K562 (cell line): Measurements from ENCODE around the gene WDR76. TPM values are rescaled to one million over a fixed set of nuclear protein-coding genes. Genes with fewer than 3 reads are reported as not detected.

Experiments
- ATAC-seq: fragments of 200-7000 bp; cut with Tn5 transposase; 3 replicates; pipeline ENCODE4 v1.9.1; 2020; ENCODE audit warnings: moderate library complexity
- BruUV-seq: library from RNA; stranded (reverse); fragments of 400-500 nt; replicated peaks from 2 replicates; lab custom pipeline; 2021; lab: Mats Ljungman, UMichigan
- CTCF ChIA-PET: fragments of 300-600 bp; formaldehyde crosslinking; extraction: SDS; loops from one replicate; lab custom pipeline; 2021; ENCODE audit warnings: low intra/inter-chr PET ratio; lab: Yijun Ruan, JAX
- POLR2A ChIA-PET: fragments of 300-600, 350-650 bp; sonication (Branson Sonifier 250); formaldehyde crosslinking; extraction: SDS; loops from one replicate; lab custom pipeline; 2021; ENCODE audit warnings: antibody characterized with exemption, inconsistent platforms; lab: Yijun Ruan, JAX
- DNase-seq, 4 experiments: peaks; one replicate each; pipeline versions ENCODE4 v3.0.0 to v3.0.0-alpha.2; 2011 to 2018; ENCODE audit warnings: low spot score in 3 of 4, mixed read lengths in 3 of 4; ENCODE audit errors: extremely low read depth in 1 of 4
- FAIRE-seq: peaks from 2 replicates; lab custom pipeline; 2011; peaks lifted over from hg19 to GRCh38; lab: Jason Lieb, UNC
- H2AFZ ChIP-seq: 2 replicates; pipeline ENCODE4 v1.6.0; 2011; ENCODE audit warnings: low read depth, low read length, control low read depth, inconsistent platforms
- H3K27ac ChIP-seq: fragments of 200-600 bp; 3 replicates; pipeline ENCODE4 v1.8.0; 2011; ENCODE audit warnings: low read depth, mild to moderate bottlenecking, control low read depth, inconsistent platforms, low read length, moderate library complexity, mixed read lengths; ENCODE audit errors: extremely low read depth
- H3K27me3 ChIP-seq, 2 experiments: fragments of 300-600 bp in 1 of 2; 2 replicates in 1 of 2; 3 replicates in 1 of 2; pipeline versions ENCODE4 v1.6.0 to v1.8.0; 2011; ENCODE audit warnings: inconsistent platforms in 2 of 2, low read length in 2 of 2, mild to moderate bottlenecking in 1 of 2, mixed read lengths in 1 of 2, moderate library complexity in 1 of 2; ENCODE audit not compliant: control insufficient read depth in 2 of 2, insufficient read depth in 2 of 2
- H3K36me3 ChIP-seq: fragments of 300-600 bp; 3 replicates; pipeline ENCODE4 v1.8.0; 2011; ENCODE audit warnings: mild to moderate bottlenecking, low read length, inconsistent platforms; ENCODE audit not compliant: control insufficient read depth, insufficient read depth
- H3K4me1 ChIP-seq, 2 experiments: fragments of 200-600 bp in 1 of 2; replicated peaks in 1 of 2; 2 replicates in 1 of 2; 3 replicates in 1 of 2; pipeline versions ENCODE4 v1.5.1 to v1.8.0; 2011; ENCODE audit warnings: inconsistent platforms in 2 of 2, low read length in 2 of 2, mild to moderate bottlenecking in 1 of 2, mixed read lengths in 1 of 2, moderate library complexity in 1 of 2; ENCODE audit not compliant: control insufficient read depth in 2 of 2, insufficient read depth in 2 of 2
- H3K4me2 ChIP-seq: 2 replicates; pipeline ENCODE4 v1.6.1; 2011; ENCODE audit warnings: low read length, control low read depth, inconsistent platforms, mixed read lengths; ENCODE audit not compliant: insufficient read depth
- H3K4me3 ChIP-seq: fragments of 200-600 bp; sonication (generic), shearing (Covaris generic); 2 replicates; pipeline ENCODE4 v1.5.1; 2016; ENCODE audit warnings: control low read depth, inconsistent platforms
- H3K79me2 ChIP-seq: fragments of 200-600 bp; 3 replicates; pipeline ENCODE4 v1.8.0; 2011; ENCODE audit warnings: low read length, inconsistent platforms; ENCODE audit not compliant: control insufficient read depth, insufficient read depth
- H3K9ac ChIP-seq, 2 experiments: 2 replicates each; pipeline versions ENCODE4 v1.6.0 to v1.6.1; 2011; ENCODE audit warnings: low read depth in 2 of 2, low read length in 2 of 2, control low read depth in 1 of 2, inconsistent platforms in 1 of 2, mild to moderate bottlenecking in 1 of 2, mixed read lengths in 1 of 2; ENCODE audit not compliant: insufficient read depth in 1 of 2
- H3K9me1 ChIP-seq: one replicate; pipeline ENCODE4 v1.6.0; 2011; ENCODE audit warnings: inconsistent platforms, mild to moderate bottlenecking, low read length, moderate library complexity; ENCODE audit not compliant: control insufficient read depth, insufficient read depth
- H3K9me3 ChIP-seq: replicated peaks from 2 replicates; pipeline ENCODE4 v1.5.1; 2011; ENCODE audit warnings: low read depth, low read length, inconsistent platforms; ENCODE audit not compliant: control insufficient read depth, insufficient read depth
- H4K20me1 ChIP-seq: replicated peaks from 2 replicates; pipeline ENCODE4 v1.6.1; 2011; ENCODE audit warnings: low read length, inconsistent platforms, mixed read lengths; ENCODE audit not compliant: control insufficient read depth, insufficient read depth
- ARNT ChIP-seq, 2 experiments: fragments of 450-650 bp; IDR thresholded peaks; 2 replicates each; pipeline ENCODE4 v1.6.1; 2016; ENCODE audit warnings: mild to moderate bottlenecking in 1 of 2
- CC2D1A ChIP-seq: fragments of 450-650 bp; IDR thresholded peaks from 2 replicates; pipeline ENCODE4 v1.6.1; 2017; ENCODE audit warnings: mild to moderate bottlenecking
- EGR1 ChIP-seq: fragments of 450-650 bp; conservative IDR thresholded peaks from 2 replicates; pipeline ENCODE4 v1.6.1; 2017; ENCODE audit warnings: mild to moderate bottlenecking
- LARP7 ChIP-seq: fragments of 450-650 bp; IDR thresholded peaks from 2 replicates; pipeline ENCODE4 v1.6.1; 2016
- MAFF ChIP-seq: IDR thresholded peaks from 2 replicates; pipeline ENCODE4 v1.6.1; 2012; ENCODE audit warnings: low read length, improper control_type of control experiment
- MBD2 ChIP-seq: sonication (generic); IDR thresholded peaks from 2 replicates; pipeline ENCODE4 v1.6.1; 2016; ENCODE audit warnings: low read depth, borderline replicate concordance
- NCOA6 ChIP-seq: fragments of 450-650 bp; IDR thresholded peaks from 2 replicates; pipeline ENCODE4 v1.6.1; 2017; ENCODE audit warnings: mild to moderate bottlenecking
- PHF8 ChIP-seq: fragments of 200-600 bp; sonication (generic); IDR thresholded peaks from 2 replicates; pipeline ENCODE4 v1.6.1; 2012; ENCODE audit warnings: mixed run types, mild to moderate bottlenecking, inconsistent platforms, low read length, moderate library complexity, borderline replicate concordance
- PTBP1 ChIP-seq: fragments of 200-400 bp; formaldehyde crosslinking; IDR thresholded peaks from 2 replicates; pipeline ENCODE4 v1.6.1; 2017; ENCODE audit warnings: low read depth, low read length
- SMAD1 ChIP-seq: fragments of 150-350 bp; IDR thresholded peaks from 2 replicates; pipeline ENCODE4 v1.6.1; 2014; ENCODE audit warnings: low read length, low read depth; ENCODE audit not compliant: partially characterized antibody
- SRSF3 ChIP-seq: fragments of 200-400 bp; formaldehyde crosslinking; IDR thresholded peaks from 2 replicates; pipeline ENCODE4 v1.6.1; 2016; ENCODE audit warnings: mild to moderate bottlenecking, low read length, moderate library complexity; ENCODE audit not compliant: insufficient read depth
- TOE1 ChIP-seq, 2 experiments: fragments of 450-650 bp in 1 of 2; sonication (generic) in 1 of 2; formaldehyde crosslinking in 1 of 2; IDR thresholded peaks; 2 replicates each; pipeline versions ENCODE4 v1.7.1 to v1.8.0; 2016 to 2022; ENCODE audit warnings: borderline replicate concordance in 2 of 2, mild to moderate bottlenecking in 2 of 2, antibody characterized with exemption in 1 of 2, inconsistent platforms in 1 of 2, low read depth in 1 of 2, missing genetic modification reagents in 1 of 2, moderate library complexity in 1 of 2
- ZBTB7A ChIP-seq: IDR thresholded peaks from 2 replicates; pipeline ENCODE4 v1.6.1; 2011; ENCODE audit warnings: low read depth, mild to moderate bottlenecking, low read length, moderate library complexity, borderline replicate concordance; ENCODE audit not compliant: control insufficient read depth
- ZNF583 ChIP-seq: fragments of 250-450 bp; sonication (Bioruptor Pico); IDR thresholded peaks from 2 replicates; pipeline ENCODE4 v1.4.0; 2020
- ZNF695 ChIP-seq: fragments of 450-650 bp; formaldehyde crosslinking; IDR thresholded peaks from 2 replicates; pipeline ENCODE4 v1.4.0; 2020; ENCODE audit warnings: mild to moderate bottlenecking, moderate library complexity
- WGBS: fragments of 100-300 bp; shearing (Covaris generic); methylation state at CpG from one replicate; pipeline ENCODE4 v1.1.6; 2016; ENCODE audit warnings: low coverage, mixed read lengths; ENCODE audit not compliant: insufficient coverage; ENCODE audit errors: missing lambda C conversion rate; 5-methylcytosine and 5-hydroxymethylcytosine counted together
- in situ Hi-C: fragments of 300-500 bp; cut with MboI; formaldehyde crosslinking; loops from 4 replicates; pipeline ENCODE4 v1.15.0; 2018; ENCODE audit warnings: inconsistent platforms, mixed read lengths
- intact Hi-C: fragments of 100-400 bp; cut with micrococcal nuclease; formaldehyde crosslinking; loops from 2 replicates; pipeline ENCODE4 v1.14.2; 2022
- polyA plus RNA-seq, 8 experiments: library from polyadenylated mRNA; depleted of rRNA in 4 of 8; stranded (reverse) in 5 of 8; unstranded in 3 of 8; fragments of >200 nt; fragmentation: Nextera tagmentation in 2 of 8; fragmentation: Illumina TruSeq in 1 of 8; extraction: Ambion mirVana in 2 of 8; extraction: Trizol in 1 of 8; gene quantifications; 2 replicates each; pipeline versions ENCODE4 v1.2.1 to v1.2.3, GENCODE V29; 2011 to 2014; ENCODE audit warnings: inconsistent platforms in 1 of 8, missing spikeins in 1 of 8
- total RNA-seq, 7 experiments: library from RNA; depleted of rRNA in 6 of 7; stranded (reverse); fragments of >200 nt in 6 of 7; fragmentation: Illumina TruSeq in 2 of 7; extraction: Trizol in 2 of 7; gene quantifications; 2 replicates each; pipeline versions ENCODE4 v1.2.1 to v1.2.3, GENCODE V29; 2011 to 2021; ENCODE audit warnings: low replicate concordance in 1 of 7
- TF ChIP-seq, protein P1 (sequence below): IDR thresholded peaks from 2 replicates; pipeline ENCODE4 v1.6.1; 2016; ENCODE audit warnings: missing genetic modification characterization, missing compliant biosample characterization
- TF ChIP-seq, protein P2 (sequence below): fragments of 450-650 bp; conservative IDR thresholded peaks from 2 replicates; pipeline ENCODE4 v1.6.1; 2016; ENCODE audit warnings: missing genetic modification characterization, low read depth, mild to moderate bottlenecking, missing compliant biosample characterization, moderate library complexity

Gene WDR76
- total and polyA plus RNA-seq, 9 of the 15 experiments (the other 6 are each of a cell fraction or from before 2014, with no cell fraction given) = 9.8 to 69.5 (median 44.4) TPM

DNA sequence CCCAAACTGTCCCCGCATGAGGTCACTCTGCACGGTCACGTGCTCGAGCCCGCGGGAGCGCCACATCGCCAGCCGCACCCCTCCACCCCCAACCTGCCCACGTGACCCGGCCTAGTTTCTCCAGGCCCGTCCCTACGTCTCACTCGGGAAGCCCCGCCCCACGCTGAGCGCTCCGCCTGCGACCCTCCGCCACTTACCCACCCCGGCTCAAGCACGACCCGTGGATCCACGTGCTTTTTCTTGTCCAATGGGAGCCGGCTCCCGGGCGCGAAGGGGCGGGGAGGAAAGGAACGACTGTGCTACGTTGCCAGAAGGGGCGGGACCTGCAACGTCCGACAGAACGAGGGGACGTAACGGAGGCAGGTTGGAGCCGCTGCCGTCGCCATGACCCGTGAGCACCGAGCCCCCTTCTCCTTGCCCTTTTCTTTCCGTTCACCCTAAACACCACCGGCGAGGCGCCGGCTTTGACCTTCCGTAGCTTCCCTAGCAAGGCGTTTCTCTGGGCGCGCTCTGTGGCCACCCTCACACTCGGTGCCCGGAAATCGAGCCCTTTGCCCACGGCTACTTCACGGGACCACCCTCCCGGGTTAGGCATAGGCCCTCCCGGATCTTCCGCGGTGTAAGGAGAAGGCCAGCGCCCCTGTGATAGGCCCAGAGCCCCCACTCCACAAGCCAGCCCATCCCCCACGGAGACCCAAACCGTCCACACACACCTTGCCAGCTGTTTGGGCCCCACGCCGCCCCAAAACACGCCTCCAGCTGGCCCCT is 34.6 kb upstream of the WDR76 start, which contains the start of gene SERF2 (continued):
- TF ChIP-seq LARP7 = 0 out of 2 replicates have a peak, but pooled peaks have one; percentile 65
- TF ChIP-seq EGR1 = peak; percentile 90
- TF ChIP-seq ZBTB7A = peak; percentile 97
- TF ChIP-seq CC2D1A = 0 out of 2 replicates have a peak, but pooled peaks have one; percentile 25
- TF ChIP-seq PHF8 = peak; percentile 89; the same call in 1 of the 2 replicates
- TF ChIP-seq SMAD1 = peak; percentile 66
- TF ChIP-seq MAFF = no peak
- peak; percentile 71; the same call in 1 of the 2 replicates for TF ChIP-seq MBD2

DNA sequence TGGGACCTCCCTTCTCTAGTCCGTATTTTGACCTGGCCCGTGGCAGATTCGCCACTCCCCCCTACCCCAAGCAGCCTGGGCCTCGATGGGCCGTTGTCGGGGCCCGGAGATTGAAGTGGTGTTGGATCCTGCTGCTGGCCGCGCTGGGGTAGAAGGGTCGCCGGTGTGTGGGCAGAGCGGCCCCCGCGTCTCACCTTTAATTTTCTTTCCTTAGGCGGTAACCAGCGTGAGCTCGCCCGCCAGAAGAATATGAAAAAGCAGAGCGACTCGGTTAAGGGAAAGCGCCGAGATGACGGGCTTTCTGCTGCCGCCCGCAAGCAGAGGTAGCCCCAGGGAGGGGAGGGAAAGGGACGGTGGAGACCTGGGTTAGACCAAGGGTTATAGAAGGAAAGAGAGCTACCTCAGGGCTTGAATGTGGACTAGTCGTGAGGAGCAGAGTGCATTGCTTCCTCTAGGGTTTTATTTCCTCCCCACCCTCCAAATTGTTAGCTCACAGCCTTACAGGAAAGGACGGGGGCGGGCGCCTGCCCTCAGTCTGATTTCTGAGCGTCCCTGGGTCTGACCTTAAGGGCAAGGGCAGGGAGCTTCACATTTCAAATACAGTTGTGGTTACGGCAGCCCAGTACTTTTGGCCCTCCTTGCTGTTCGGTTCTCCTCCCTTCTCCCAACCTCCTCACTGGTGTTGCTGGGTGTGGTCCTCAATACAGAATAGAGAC is 33.9 kb upstream of the WDR76 start:
- peak overlapping the region; percentile 100 for H3K9ac ChIP-seq
- peak overlapping the region; percentile 96 for H3K4me2 ChIP-seq
- H3K27me3 ChIP-seq = no peaks in the 10 kb centered on the region
- peak; percentile 14 for ATAC-seq
- H3K9me3 ChIP-seq = no peaks in the 10 kb centered on the region
- FAIRE-seq = no peak
- in situ Hi-C loops (no loop called here), intact Hi-C loops (no loop called here)
- BruUV-seq = no TSS peak
- H3K4me3 ChIP-seq = peak overlapping the region; percentile 95
- peaks cover 43% of the 10 kb centered on the region for H3K36me3 ChIP-seq
- peaks cover 26 to 35% of the 10 kb centered on the region in 2 experiments for H3K4me1 ChIP-seq
- peaks cover 17% of the 10 kb centered on the region for H3K9me1 ChIP-seq
- H3K27ac ChIP-seq = peak overlapping the region; percentile 99
- under 1% methylated on average over 33 of the region's 33 CpGs for WGBS
- ChIA-PET POLR2A (interaction anchor here (0.7 to 6.1 kb wide), 7 partner anchors 9 to 381 kb away, joined by 3 to 29 read pairs (median 8); partner anchors contain the start of genes ELL3, HYPK, MFAP1 and SERINC4), CTCF (no interaction called here)
- 0 out of 2 replicates have a peak overlapping the region, but pooled peaks have one; percentile 25 for H2AFZ ChIP-seq
- peaks cover 36% of the 10 kb centered on the region for H3K79me2 ChIP-seq
- peak in 3 of 4 experiments; percentile 34 to 72 (median 59) for DNase-seq
- H4K20me1 ChIP-seq = peaks cover 17% of the 10 kb centered on the region; the same call in 1 of the 2 replicates
- TF ChIP-seq PTBP1 = 0 out of 2 replicates have a peak, but pooled peaks have one; percentile 14
- TF ChIP-seq, protein P1, sequence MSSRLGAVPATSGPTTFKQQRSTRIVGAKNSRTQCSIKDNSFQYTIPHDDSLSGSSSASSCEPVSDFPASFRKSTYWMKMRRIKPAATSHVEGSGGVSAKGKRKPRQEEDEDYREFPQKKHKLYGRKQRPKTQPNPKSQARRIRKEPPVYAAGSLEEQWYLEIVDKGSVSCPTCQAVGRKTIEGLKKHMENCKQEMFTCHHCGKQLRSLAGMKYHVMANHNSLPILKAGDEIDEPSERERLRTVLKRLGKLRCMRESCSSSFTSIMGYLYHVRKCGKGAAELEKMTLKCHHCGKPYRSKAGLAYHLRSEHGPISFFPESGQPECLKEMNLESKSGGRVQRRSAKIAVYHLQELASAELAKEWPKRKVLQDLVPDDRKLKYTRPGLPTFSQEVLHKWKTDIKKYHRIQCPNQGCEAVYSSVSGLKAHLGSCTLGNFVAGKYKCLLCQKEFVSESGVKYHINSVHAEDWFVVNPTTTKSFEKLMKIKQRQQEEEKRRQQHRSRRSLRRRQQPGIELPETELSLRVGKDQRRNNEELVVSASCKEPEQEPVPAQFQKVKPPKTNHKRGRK (tag) = no peak
- TF ChIP-seq TOE1 (IDR thresholded peaks at IDR 0.05; ENCODE audit: borderline replicate concordance) = no peak
- TF ChIP-seq TOE1 (CRISPR knock-in tag; IDR thresholded peaks at IDR 0.05; ENCODE audit: borderline replicate concordance, low read depth) = no peak
- TF ChIP-seq ZNF583 = no peak
- TF ChIP-seq, protein P2, sequence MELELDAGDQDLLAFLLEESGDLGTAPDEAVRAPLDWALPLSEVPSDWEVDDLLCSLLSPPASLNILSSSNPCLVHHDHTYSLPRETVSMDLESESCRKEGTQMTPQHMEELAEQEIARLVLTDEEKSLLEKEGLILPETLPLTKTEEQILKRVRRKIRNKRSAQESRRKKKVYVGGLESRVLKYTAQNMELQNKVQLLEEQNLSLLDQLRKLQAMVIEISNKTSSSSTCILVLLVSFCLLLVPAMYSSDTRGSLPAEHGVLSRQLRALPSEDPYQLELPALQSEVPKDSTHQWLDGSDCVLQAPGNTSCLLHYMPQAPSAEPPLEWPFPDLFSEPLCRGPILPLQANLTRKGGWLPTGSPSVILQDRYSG (tag) = no peak
- TF ChIP-seq NCOA6 = no peak
- 0 out of 4 replicates have a peak, but pooled peaks of 1 of the 2 experiments have one; percentile 3 for TF ChIP-seq ARNT (IDR thresholded peaks at IDR 0.05)
- TF ChIP-seq ZNF695 (CRISPR knock-in tag) = no peak
- peak; percentile 57; the same call in 1 of the 2 replicates for TF ChIP-seq SRSF3
